Skeletal muscle tissue (tissue), 4 donors: Measurements from ENCODE around the gene ZFP57. TPM values are rescaled to one million over a fixed set of nuclear protein-coding genes. Genes with fewer than 3 reads are reported as not detected.

Source experiments
- H3K27ac ChIP-seq: one replicate; pipeline ENCODE4 v1.7.0; 2013; ENCODE audit warnings: mild to moderate bottlenecking, low read depth, low read length, inconsistent platforms
- H3K27me3 ChIP-seq, 3 donors: one replicate each; pipeline ENCODE4 v1.7.0; 2013; ENCODE audit warnings: low read length in 3 of 3; ENCODE audit not compliant: control insufficient read depth in 3 of 3, insufficient read depth in 3 of 3
- H3K36me3 ChIP-seq, 3 donors: one replicate each; pipeline ENCODE4 v1.7.0; 2013; ENCODE audit warnings: low read length in 3 of 3; ENCODE audit not compliant: control insufficient read depth in 3 of 3, insufficient read depth in 3 of 3
- H3K4me1 ChIP-seq, 3 donors: one replicate each; pipeline ENCODE4 v1.7.0; 2013; ENCODE audit warnings: low read length in 3 of 3, mild to moderate bottlenecking in 3 of 3; ENCODE audit not compliant: control insufficient read depth in 3 of 3, insufficient read depth in 3 of 3
- H3K4me3 ChIP-seq, 3 donors: one replicate each; pipeline ENCODE4 v1.7.0; 2013; ENCODE audit warnings: low read length in 3 of 3
- H3K9ac ChIP-seq, 3 donors: one replicate each; pipeline ENCODE4 v1.7.0; 2013; ENCODE audit warnings: low read length in 3 of 3, mild to moderate bottlenecking in 3 of 3, moderate library complexity in 2 of 3, low read depth in 1 of 3
- H3K9me3 ChIP-seq, 3 donors: one replicate each; pipeline ENCODE4 v1.7.0; 2013; ENCODE audit warnings: low read length in 3 of 3; ENCODE audit not compliant: control insufficient read depth in 3 of 3
- total RNA-seq: library from RNA; depleted of rRNA; stranded (reverse); fragments of >200 nt; gene quantifications from one replicate; pipeline ENCODE4 v1.2.3, GENCODE V29; 2014
- donor health status: Osteomylitis.

The ZFP57 gene
- total RNA-seq, result not detected

- Histone ChIP-seq H3K4me1 (no peaks in the 10 kb centered on the region), H3K36me3 (no peaks in the 10 kb centered on the region), H3K27ac (no peak within 1 kb of the TSS), H3K9ac (no peak within 1 kb of the TSS), H3K9me3 (peaks cover 0 to 5% (median 3%) of the 10 kb centered on the region in 3 donors), H3K27me3 (peaks cover 0 to 19% (median 14%) of the 10 kb centered on the region in 3 donors), H3K4me3 (peak within 1 kb of the TSS in 1 of 3 donors; percentile 30)
Observed at GRCh38 chr6:29680904-29681303, at the start of gene ZFP57. Gene ZFP57 (minus strand): TSS chr6:29681152. CDS start chr6:29677003, 4,149 bp downstream.

GRCh38 chr6:29730575-29731126 is 49.7 kb upstream of the ZFP57 start:
- Histone ChIP-seq H3K9ac (no peak overlapping the region), H3K4me1 (peaks cover 1 to 4% (median 4%) of the 10 kb centered on the region in 3 donors), H3K4me3 (no peak overlapping the region), H3K27me3 (no peaks in the 10 kb centered on the region), H3K27ac (no peak overlapping the region), H3K36me3 (peaks cover 3 to 5% (median 4%) of the 10 kb centered on the region in 3 donors), H3K9me3 (no peaks in the 10 kb centered on the region)

GRCh38 chr6:29729774-29730328 is 48.9 kb upstream of the ZFP57 start:
- no peak overlapping the region for H3K4me3 ChIP-seq
- H3K27me3 ChIP-seq, result no peaks in the 10 kb centered on the region
- peaks cover 6 to 9% (median 9%) of the 10 kb centered on the region in 3 donors for H3K4me1 ChIP-seq
- H3K27ac ChIP-seq, result no peak overlapping the region
- no peaks in the 10 kb centered on the region for H3K9me3 ChIP-seq
- H3K36me3 ChIP-seq, result peaks cover 4 to 11% (median 4%) of the 10 kb centered on the region in 3 donors
- no peak overlapping the region for H3K9ac ChIP-seq

- H3K4me3 ChIP-seq, result no peak overlapping the region
- no peak overlapping the region for H3K27ac ChIP-seq
- H3K4me1 ChIP-seq, result peaks cover 12 to 17% (median 13%) of the 10 kb centered on the region in 3 donors
- H3K27me3 ChIP-seq, result no peaks in the 10 kb centered on the region
- no peaks in the 10 kb centered on the region for H3K9me3 ChIP-seq
- no peak overlapping the region for H3K9ac ChIP-seq
- H3K36me3 ChIP-seq, result peaks cover 4 to 11% (median 4%) of the 10 kb centered on the region in 3 donors
Observed at GRCh38 chr6:29728875-29729270, 47.9 kb upstream of the ZFP57 start.

- Histone ChIP-seq H3K36me3 (peaks cover 4 to 11% (median 4%) of the 10 kb centered on the region in 3 donors), H3K4me1 (peaks cover 12 to 23% (median 13%) of the 10 kb centered on the region in 3 donors), H3K27ac (no peak overlapping the region), H3K9me3 (no peaks in the 10 kb centered on the region), H3K4me3 (no peak overlapping the region), H3K9ac (no peak overlapping the region), H3K27me3 (no peaks in the 10 kb centered on the region)
Observed at GRCh38 chr6:29728173-29728874, 47.4 kb upstream of the ZFP57 start.

GRCh38 chr6:29727637-29728036 is 46.7 kb upstream of the ZFP57 start:
- Histone ChIP-seq H3K9me3 (no peaks in the 10 kb centered on the region), H3K4me3 (no peak overlapping the region), H3K27me3 (no peaks in the 10 kb centered on the region), H3K27ac (no peak overlapping the region), H3K9ac (no peak overlapping the region), H3K4me1 (peaks cover 14 to 24% (median 16%) of the 10 kb centered on the region in 3 donors), H3K36me3 (peaks cover 4 to 11% (median 4%) of the 10 kb centered on the region in 3 donors)

GRCh38 chr6:29726571-29727194 is 45.7 kb upstream of the ZFP57 start:
- Histone ChIP-seq H3K27ac (no peak overlapping the region), H3K36me3 (peaks cover 4 to 11% (median 4%) of the 10 kb centered on the region in 3 donors), H3K27me3 (no peaks in the 10 kb centered on the region), H3K4me1 (peaks cover 14 to 24% (median 16%) of the 10 kb centered on the region in 3 donors), H3K9ac (no peak overlapping the region), H3K4me3 (no peak overlapping the region), H3K9me3 (no peaks in the 10 kb centered on the region)

- no peak overlapping the region for H3K4me3 ChIP-seq
- H3K9me3 ChIP-seq, result no peaks in the 10 kb centered on the region
- H3K27me3 ChIP-seq, result peaks cover 0 to 3% (median 0%) of the 10 kb centered on the region in 3 donors
- H3K9ac ChIP-seq, result no peak overlapping the region
- H3K36me3 ChIP-seq, result peaks cover 4 to 11% (median 4%) of the 10 kb centered on the region in 3 donors
- H3K27ac ChIP-seq, result no peak overlapping the region
- peaks cover 14 to 24% (median 16%) of the 10 kb centered on the region in 3 donors for H3K4me1 ChIP-seq
Observed at GRCh38 chr6:29726001-29726400, 45.0 kb upstream of the ZFP57 start.

GRCh38 chr6:29724937-29725869 is 44.3 kb upstream of the ZFP57 start:
- Histone ChIP-seq H3K4me1 (peaks cover 14 to 24% (median 16%) of the 10 kb centered on the region in 3 donors), H3K27ac (no peak overlapping the region), H3K27me3 (peaks cover 0 to 3% (median 0%) of the 10 kb centered on the region in 3 donors), H3K9ac (no peak overlapping the region), H3K36me3 (peaks cover 4 to 11% (median 4%) of the 10 kb centered on the region in 3 donors), H3K9me3 (no peaks in the 10 kb centered on the region), H3K4me3 (peak overlapping the region; percentile 41 to 83 (median 77))
